Measurements from ENCODE around the gene SLC4A1AP.

Gene SLC4A1AP

GRCh38 chr2:27729198-27729597, 65.5 kb downstream of the SLC4A1AP start:
- DNase-seq (ENCODE audit: low read depth): peak; percentile 39
- no peak for TF ChIP-seq CTCF (conservative IDR thresholded peaks at IDR 0.05; ENCODE audit: low read depth, low read length)
- no peak overlapping the region for H3K4me3 ChIP-seq (ENCODE audit: low read depth, low read length)

GRCh38 chr2:27729614-27730013, 65.9 kb downstream of the SLC4A1AP start:
- no peak for TF ChIP-seq CTCF (conservative IDR thresholded peaks at IDR 0.05; ENCODE audit: low read depth, low read length)
- no peak overlapping the region for H3K4me3 ChIP-seq (ENCODE audit: low read depth, low read length)
- no peak for DNase-seq (ENCODE audit: low read depth)

- DNase-seq (ENCODE audit: low read depth): no peak
- TF ChIP-seq CTCF (conservative IDR thresholded peaks at IDR 0.05; ENCODE audit: low read depth, low read length): no peak
- no peak overlapping the region for H3K4me3 ChIP-seq (ENCODE audit: low read depth, low read length)
These were observed 66.6 kb downstream of the SLC4A1AP start for GRCh38 chr2:27730261-27730662.

- H3K4me3 ChIP-seq (ENCODE audit: low read depth, low read length): no peak overlapping the region
- TF ChIP-seq CTCF (conservative IDR thresholded peaks at IDR 0.05; ENCODE audit: low read depth, low read length): no peak
- no peak for DNase-seq (ENCODE audit: low read depth)
These were observed 67.4 kb downstream of the SLC4A1AP start for GRCh38 chr2:27730980-27731691.

- H3K4me3 ChIP-seq (ENCODE audit: low read depth, low read length): no peak overlapping the region
- TF ChIP-seq CTCF (conservative IDR thresholded peaks at IDR 0.05; ENCODE audit: low read depth, low read length): no peak
- no peak for DNase-seq (ENCODE audit: low read depth)
These were observed 70.6 kb downstream of the SLC4A1AP start for GRCh38 chr2:27734305-27734704.

GRCh38 chr2:27735263-27735904, 71.7 kb downstream of the SLC4A1AP start:
- peak; percentile 50 for DNase-seq (ENCODE audit: low read depth)
- TF ChIP-seq CTCF (conservative IDR thresholded peaks at IDR 0.05; ENCODE audit: low read depth, low read length): no peak
- H3K4me3 ChIP-seq (ENCODE audit: low read depth, low read length): peak overlapping the region; percentile 50

All from choroid plexus epithelial cell (primary cell).